Sigmoid colon (tissue), 7 donors: ENCODE data around the gene SHB. TPM values are rescaled to one million over a fixed set of nuclear protein-coding genes. Genes with fewer than 3 reads are reported as not detected.
A peak's percentile ranks its signal among the peaks of the same experiment; 100 is the strongest.

Source experiments
- DNase-seq: peaks from one replicate; pipeline ENCODE4 v3.0.0-alpha.2; 2019
- H3K27ac ChIP-seq, 4 donors: fragments of 200-600 bp; sonication (generic); one replicate each; pipeline ENCODE4 v1.5.1; 2016 to 2019; ENCODE audit warnings: mild to moderate bottlenecking in 1 of 4
- H3K27me3 ChIP-seq, 3 donors: fragments of 200-600 bp; sonication (generic); one replicate each; pipeline ENCODE4 v1.5.1; 2019; ENCODE audit warnings: mild to moderate bottlenecking in 1 of 3
- H3K36me3 ChIP-seq, 4 donors: fragments of 200-600 bp; sonication (generic); one replicate each; pipeline ENCODE4 v1.5.1; 2016 to 2019
- H3K4me1 ChIP-seq, 4 donors: fragments of 200-600 bp; sonication (generic); one replicate each; pipeline ENCODE4 v1.5.1; 2017 to 2019
- H3K4me3 ChIP-seq, 4 donors: fragments of 200-600 bp; sonication (generic); one replicate each; pipeline ENCODE4 v1.5.1; 2017 to 2019; ENCODE audit warnings: mild to moderate bottlenecking in 2 of 4, moderate library complexity in 1 of 4
- H3K9me3 ChIP-seq, 4 donors: fragments of 200-600 bp in 3 of 4; sonication (generic) in 3 of 4; one replicate each; pipeline versions ENCODE4 v1.5.1 to v1.6.1; 2013 to 2019
- CTCF ChIP-seq, 4 experiments: fragments of 450-650 bp in 3 of 4; fragments of 200-600 bp in 1 of 4; IDR thresholded peaks; one replicate each; pipeline ENCODE4 v1.5.1; 2016 to 2019; ENCODE audit warnings: antibody characterized with exemption in 4 of 4, mild to moderate bottlenecking in 3 of 4, moderate library complexity in 2 of 4
- EP300 ChIP-seq, 4 donors: sonication (generic); formaldehyde crosslinking; IDR thresholded peaks; one replicate each; pipeline ENCODE4 v1.6.1; 2017; ENCODE audit warnings: antibody characterized with exemption in 4 of 4
- POLR2A ChIP-seq, 2 donors: fragments of 450-650 bp; IDR thresholded peaks; one replicate each; pipeline ENCODE4 v1.6.1; 2016; ENCODE audit warnings: antibody characterized with exemption in 2 of 2, mild to moderate bottlenecking in 2 of 2, moderate library complexity in 2 of 2
- POLR2AphosphoS5 ChIP-seq, 4 donors: sonication (generic); formaldehyde crosslinking; IDR thresholded peaks; one replicate each; pipeline ENCODE4 v1.6.1; 2017; ENCODE audit warnings: antibody characterized with exemption in 4 of 4
- WGBS, 2 donors: extraction: QIAGEN DNeasy Blood & Tissue Kit; methylation state at CpG; one replicate each; pipeline ENCODE4 v1.1.7; 2013; 5-methylcytosine and 5-hydroxymethylcytosine counted together
- intact Hi-C: fragments of 100-400 bp; cut with DNase I; formaldehyde crosslinking; loops from one replicate; pipeline ENCODE4 v1.15.1; 2023
- polyA plus RNA-seq, 3 donors: library from polyadenylated mRNA; stranded (reverse); fragments of 200-250 nt; gene quantifications; one replicate each; pipeline ENCODE4 v1.2.3, GENCODE V29; 2013
- total RNA-seq, 4 donors: library from RNA; depleted of rRNA; stranded (reverse); fragments of >200 nt; gene quantifications; one replicate each; pipeline ENCODE4 v1.1.0, GENCODE V29; 2016
- donor health status: healthy with polysubstance abuse.
- donor health status: Bipolar disorder and iron deficiency.
- donor health status: healthy.

SHB gene
- total and polyA plus RNA-seq, 7 donors = 6.8 to 33.7 (median 10.2) TPM

GRCh38 chr9:37914701-37915358, 154.2 kb downstream of the SHB start:
- H3K4me1 ChIP-seq = peaks cover 0 to 10% (median 2%) of the 10 kb centered on the region in 4 donors
- H3K27me3 ChIP-seq = no peaks in the 10 kb centered on the region
- WGBS, 2 donors = 83 to 87% methylated on average over 11 of the region's 11 CpGs
- no peak for DNase-seq
- H3K4me3 ChIP-seq = no peak overlapping the region
- intact Hi-C loops = loop anchor here (5.0 kb wide), 1 partner anchor 477 kb away; the partner anchor contains the start of gene ALDH1B1
- no peak overlapping the region for H3K27ac ChIP-seq
- H3K36me3 ChIP-seq = peaks cover 0 to 17% (median 3%) of the 10 kb centered on the region in 4 donors
- H3K9me3 ChIP-seq = no peaks in the 10 kb centered on the region
- TF ChIP-seq CTCF (IDR thresholded peaks at IDR 0.05) = no peak
- no peak for TF ChIP-seq POLR2A (IDR thresholded peaks at IDR 0.05)
- no peak for TF ChIP-seq EP300 (IDR thresholded peaks at IDR 0.05)
- TF ChIP-seq POLR2AphosphoS5 (IDR thresholded peaks at IDR 0.05) = no peak

GRCh38 chr9:37914154-37914551, 154.9 kb downstream of the SHB start:
- WGBS, 2 donors = 68 to 81% methylated on average over 8 of the region's 8 CpGs
- intact Hi-C loops = loop anchor here (5.0 kb wide), 1 partner anchor 478 kb away; the partner anchor contains the start of gene ALDH1B1

GRCh38 chr9:37913480-37914153, 155.4 kb downstream of the SHB start:
- H3K27me3 ChIP-seq = no peaks in the 10 kb centered on the region
- no peak for TF ChIP-seq EP300 (IDR thresholded peaks at IDR 0.05)
- peak; percentile 94 to 98 (median 96) for TF ChIP-seq CTCF (IDR thresholded peaks at IDR 0.05)
- no peak for TF ChIP-seq POLR2A (IDR thresholded peaks at IDR 0.05)
- TF ChIP-seq POLR2AphosphoS5 (IDR thresholded peaks at IDR 0.05) = peak in 2 of 4 donors; percentile 15 to 25
- H3K9me3 ChIP-seq = no peaks in the 10 kb centered on the region
- intact Hi-C loops = loop anchor here (1.0 to 5.0 kb wide), 5 partner anchors 156 to 479 kb away; partner anchors contain the start of genes ALDH1B1 and SHB
- no peak overlapping the region for H3K4me3 ChIP-seq
- H3K36me3 ChIP-seq = peaks cover 0 to 8% (median 0%) of the 10 kb centered on the region in 4 donors
- peak overlapping the region in 2 of 4 donors; percentile 17 to 18 for H3K27ac ChIP-seq
- DNase-seq = peak; percentile 87
- H3K4me1 ChIP-seq = peaks cover 0 to 10% (median 2%) of the 10 kb centered on the region in 4 donors
- WGBS, 2 donors = 53 to 59% methylated on average over 11 of the region's 11 CpGs

More at GRCh38 chr9:37914154-37914551, 154.9 kb downstream of the SHB start:
- Histone ChIP-seq H3K4me3 (no peak overlapping the region), H3K36me3 (peaks cover 0 to 14% (median under 1%) of the 10 kb centered on the region in 4 donors), H3K9me3 (no peaks in the 10 kb centered on the region), H3K27me3 (no peaks in the 10 kb centered on the region), H3K4me1 (peaks cover 0 to 10% (median 2%) of the 10 kb centered on the region in 4 donors), H3K27ac (peak overlapping the region in 2 of 4 donors; percentile 17 to 18)
- TF ChIP-seq POLR2AphosphoS5 (IDR thresholded peaks at IDR 0.05) = no peak
- TF ChIP-seq POLR2A (IDR thresholded peaks at IDR 0.05) = no peak
- no peak for TF ChIP-seq CTCF (IDR thresholded peaks at IDR 0.05)
- TF ChIP-seq EP300 (IDR thresholded peaks at IDR 0.05) = no peak
- no peak for DNase-seq

GRCh38 chr9:37911271-37911681, 157.8 kb downstream of the SHB start:
- H3K27me3 ChIP-seq = no peaks in the 10 kb centered on the region
- WGBS, 2 donors = 79 to 84% methylated on average over 6 of the region's 6 CpGs
- intact Hi-C loops = loop anchor here (5.0 kb wide), 1 partner anchor 481 kb away; the partner anchor contains the start of gene ALDH1B1

More at GRCh38 chr9:37911271-37911681, 157.8 kb downstream of the SHB start:
- H3K9me3 ChIP-seq = no peaks in the 10 kb centered on the region
- H3K36me3 ChIP-seq = no peaks in the 10 kb centered on the region
- TF ChIP-seq EP300 (IDR thresholded peaks at IDR 0.05) (no peak), POLR2AphosphoS5 (IDR thresholded peaks at IDR 0.05) (no peak), POLR2A (IDR thresholded peaks at IDR 0.05) (no peak), CTCF (IDR thresholded peaks at IDR 0.05) (no peak)
- H3K4me3 ChIP-seq = no peak overlapping the region
- peaks cover 0 to 10% (median 2%) of the 10 kb centered on the region in 4 donors for H3K4me1 ChIP-seq
- H3K27ac ChIP-seq = no peak overlapping the region
- no peak for DNase-seq
